PC-9 (cell line): ENCODE results near the gene NR5A1. TPM values are rescaled to one million over a fixed set of nuclear protein-coding genes. Genes with fewer than 3 reads are reported as not detected.

ENCODE experiments used
- BruUV-seq: library from RNA; stranded (reverse); fragments of 400-500 nt; replicated peaks from 2 replicates; lab custom pipeline; 2021; lab: Mats Ljungman, UMichigan
- CTCF ChIA-PET: fragments of 300-600 bp; sonication (Branson Sonifier 250); formaldehyde crosslinking; loops from one replicate; lab custom pipeline; 2022; ENCODE audit warnings: antibody characterized with exemption; lab: Charles Lee
- POLR2A ChIA-PET: fragments of 300-600 bp; sonication (Branson Sonifier 250); formaldehyde crosslinking; loops from one replicate; lab custom pipeline; 2022; ENCODE audit warnings: antibody characterized with exemption; ENCODE audit not compliant: unreplicated experiment; lab: Charles Lee
- DNase-seq, 2 experiments: peaks; one replicate each; pipeline versions ENCODE4 v3.0.0 to v3.0.0-alpha.2; 2015 to 2022; ENCODE audit warnings: mixed read lengths in 1 of 2
- H2AFZ ChIP-seq: fragments of 200-600 bp; sonication (generic); 2 replicates; pipeline ENCODE4 v1.8.1; 2017; ENCODE audit warnings: antibody characterized with exemption
- H3F3A ChIP-seq: fragments of 200-600 bp; sonication (generic); 2 replicates; pipeline ENCODE4 v1.8.1; 2017; ENCODE audit warnings: antibody characterized with exemption, mild to moderate bottlenecking, low read depth; ENCODE audit not compliant: insufficient read depth
- H3K27ac ChIP-seq: fragments of 200-600 bp; sonication (generic); 2 replicates; pipeline ENCODE4 v1.6.1; 2016; ENCODE audit warnings: mixed run types
- H3K27me3 ChIP-seq: fragments of 200-600 bp; sonication (generic); 2 replicates; pipeline ENCODE4 v1.6.1; 2016; ENCODE audit warnings: low read depth, mixed run types; ENCODE audit not compliant: insufficient read depth
- H3K36me3 ChIP-seq: fragments of 200-600 bp; sonication (generic); 2 replicates; pipeline ENCODE4 v1.6.1; 2016; ENCODE audit warnings: low read depth, mixed run types
- H3K4me1 ChIP-seq: fragments of 200-600 bp; sonication (generic); replicated peaks from 2 replicates; pipeline ENCODE4 v1.6.1; 2016; ENCODE audit warnings: mixed run types; ENCODE audit not compliant: insufficient read depth
- H3K4me2 ChIP-seq: fragments of 200-600 bp; sonication (generic); 2 replicates; pipeline ENCODE4 v1.6.1; 2017; ENCODE audit warnings: mixed run types
- H3K4me3 ChIP-seq: fragments of 200-600 bp; sonication (generic); 2 replicates; pipeline ENCODE4 v1.6.1; 2016; ENCODE audit warnings: mixed run types
- H3K79me2 ChIP-seq: fragments of 200-600 bp; sonication (generic); 2 replicates; pipeline ENCODE4 v1.6.1; 2017; ENCODE audit warnings: low read depth, mixed run types
- H3K9me2 ChIP-seq: fragments of 200-600 bp; sonication (generic); 2 replicates; pipeline ENCODE4 v1.8.1; 2017; ENCODE audit warnings: mild to moderate bottlenecking; ENCODE audit not compliant: insufficient read depth
- H3K9me3 ChIP-seq: fragments of 200-600 bp; sonication (generic); 2 replicates; pipeline ENCODE4 v1.8.1; 2016; ENCODE audit warnings: low read depth; ENCODE audit not compliant: insufficient read depth
- H4K20me1 ChIP-seq: fragments of 200-600 bp; sonication (generic); 2 replicates; pipeline ENCODE4 v1.8.1; 2017; ENCODE audit not compliant: insufficient read depth
- CTCF ChIP-seq: fragments of 200-600 bp; sonication (generic); conservative IDR thresholded peaks from 2 replicates; pipeline ENCODE4 v1.6.1; 2017; ENCODE audit warnings: mixed run types, antibody characterized with exemption, mild to moderate bottlenecking, moderate library complexity
- EZH2 ChIP-seq: fragments of 200-600 bp; sonication (generic); IDR thresholded peaks from 2 replicates; pipeline ENCODE4 v1.8.0; 2017; ENCODE audit warnings: antibody characterized with exemption, low read depth
- intact Hi-C: fragments of 100-400 bp; cut with micrococcal nuclease; formaldehyde crosslinking; loops from one replicate; pipeline ENCODE4 v1.10.0; 2022; ENCODE audit not compliant: unreplicated experiment
- total RNA-seq: library from RNA; stranded (reverse); gene quantifications from 2 replicates; pipeline ENCODE4 v1.2.3, GENCODE V29; 2021

The NR5A1 gene
- total RNA-seq, 1 experiment from 2014 or later, result 0.15 TPM

- Histone ChIP-seq H3K9me2 (no peaks in the 10 kb centered on the region), H3K9me3 (no peaks in the 10 kb centered on the region), H2AFZ (no peak overlapping the region), H3K4me2 (peak overlapping the region; percentile 37), H3K4me1 (peaks cover 23% of the 10 kb centered on the region), H3K79me2 (0 out of 2 replicates have a peak, but pooled peaks cover 3% of the 10 kb centered on the region), H3K27ac (peak overlapping the region; percentile 45), H3F3A (peaks cover 19% of the 10 kb centered on the region; the same call in 1 of the 2 replicates), H3K36me3 (0 out of 2 replicates have a peak, but pooled peaks cover 6% of the 10 kb centered on the region), H4K20me1 (peaks cover 8% of the 10 kb centered on the region; the same call in 1 of the 2 replicates), H3K27me3 (no peaks in the 10 kb centered on the region), H3K4me3 (no peak overlapping the region)
- BruUV-seq, result no TSS peak
- intact Hi-C loops, result loop anchor here (5.0 kb wide), 1 partner anchor 105 kb away; no protein-coding TSS in a partner anchor
- no peak for DNase-seq
- TF ChIP-seq CTCF, result no peak
- TF ChIP-seq EZH2, result no peak
- ChIA-PET CTCF (interaction anchor here (0.5 to 3.3 kb wide), 10 partner anchors 8 to 301 kb away, joined by 3 to 34 read pairs (median 4); partner anchors contain the start of gene WDR38), POLR2A (interaction anchor here (0.6 to 0.9 kb wide), 5 partner anchors 14 to 689 kb away, joined by 3 to 7 read pairs (median 3); partner anchors contain the start of gene HSPA5)
Measured at GRCh38 chr9:124552273-124552605, 45.0 kb upstream of the NR5A1 start.

GRCh38 chr9:124551472-124552272, 44.5 kb upstream of the NR5A1 start:
- Histone ChIP-seq H2AFZ (no peak overlapping the region), H3K27ac (peak overlapping the region; percentile 45), H3K4me3 (no peak overlapping the region), H3K9me2 (no peaks in the 10 kb centered on the region), H4K20me1 (peaks cover 8% of the 10 kb centered on the region; the same call in 1 of the 2 replicates), H3K4me2 (peak overlapping the region; percentile 37), H3K27me3 (no peaks in the 10 kb centered on the region), H3K4me1 (peaks cover 23% of the 10 kb centered on the region), H3F3A (peaks cover 19% of the 10 kb centered on the region; the same call in 1 of the 2 replicates), H3K36me3 (0 out of 2 replicates have a peak, but pooled peaks cover 6% of the 10 kb centered on the region), H3K9me3 (no peaks in the 10 kb centered on the region), H3K79me2 (0 out of 2 replicates have a peak, but pooled peaks cover 3% of the 10 kb centered on the region)
- TF ChIP-seq CTCF, result peak; percentile 78
- TF ChIP-seq EZH2, result no peak
- intact Hi-C loops, result loop anchor here (1.0 to 5.0 kb wide), 4 partner anchors 66 to 220 kb away; partner anchors contain the start of gene NR6A1
- POLR2A ChIA-PET, result interaction anchor here (0.5 to 0.9 kb wide), 8 partner anchors 14 to 690 kb away, joined by 3 to 14 read pairs (median 3); partner anchors contain the start of gene HSPA5
- CTCF ChIA-PET, result interaction anchor here (0.5 to 3.3 kb wide), 17 partner anchors 8 to 367 kb away, joined by 3 to 34 read pairs (median 4); partner anchors contain the start of gene WDR38
- BruUV-seq, result no TSS peak
- peak; percentile 71 to 78 for DNase-seq

- H3K27me3 ChIP-seq, result no peaks in the 10 kb centered on the region
- H3K4me3 ChIP-seq, result no peak overlapping the region
- ChIA-PET POLR2A (no interaction called here), CTCF (interaction anchor here (3.3 kb wide), 1 partner anchor 67 kb away, joined by 34 read pairs; no protein-coding TSS in a partner anchor)
- H3K79me2 ChIP-seq, result no peaks in the 10 kb centered on the region
- peaks cover 23% of the 10 kb centered on the region for H3K4me1 ChIP-seq
- BruUV-seq, result no TSS peak
- H3K9me2 ChIP-seq, result no peaks in the 10 kb centered on the region
- no peak overlapping the region for H3K27ac ChIP-seq
- H3K36me3 ChIP-seq, result peaks cover 6% of the 10 kb centered on the region; the same call in 1 of the 2 replicates
- no peaks in the 10 kb centered on the region for H3K9me3 ChIP-seq
- TF ChIP-seq EZH2 (no peak), CTCF (no peak)
- intact Hi-C loops, result loop anchor here (5.0 kb wide), 1 partner anchor 107 kb away; no protein-coding TSS in a partner anchor
- DNase-seq, result no peak
- peaks cover 19% of the 10 kb centered on the region; the same call in 1 of the 2 replicates for H3F3A ChIP-seq
- H3K4me2 ChIP-seq, result no peak overlapping the region
- H4K20me1 ChIP-seq, result peaks cover 8% of the 10 kb centered on the region; the same call in 1 of the 2 replicates
- no peak overlapping the region for H2AFZ ChIP-seq
Measured at GRCh38 chr9:124550072-124550471, 42.9 kb upstream of the NR5A1 start.
